Muscle layer of duodenum (tissue), 2 donors: ENCODE results near the gene EPB41L1.
"Not testable (repeated sequence)": the region's sequence is repeated elsewhere in the genome, so short reads cannot be mapped to it uniquely, and the experiment has no call there.

Experiments used
- H3K27ac ChIP-seq: one replicate; pipeline ENCODE4 v1.7.0; 2013; ENCODE audit warnings: mild to moderate bottlenecking, low read length
- H3K27me3 ChIP-seq: one replicate; pipeline ENCODE4 v1.7.0; 2013; ENCODE audit warnings: low read depth, mild to moderate bottlenecking, control low read depth, low read length
- H3K36me3 ChIP-seq, 2 donors: one replicate each; pipeline ENCODE4 v1.7.0; 2013; ENCODE audit warnings: low read length in 2 of 2, control low read depth in 1 of 2, mild to moderate bottlenecking in 1 of 2; ENCODE audit not compliant: insufficient read depth in 2 of 2, control insufficient read depth in 1 of 2
- H3K4me1 ChIP-seq, 2 donors: one replicate each; pipeline ENCODE4 v1.7.0; 2013; ENCODE audit warnings: low read length in 2 of 2, mild to moderate bottlenecking in 2 of 2, control low read depth in 1 of 2, moderate library complexity in 1 of 2; ENCODE audit not compliant: insufficient read depth in 2 of 2, control insufficient read depth in 1 of 2
- H3K4me3 ChIP-seq, 2 donors: one replicate each; pipeline ENCODE4 v1.7.0; 2013; ENCODE audit warnings: low read length in 2 of 2, low read depth in 1 of 2, mild to moderate bottlenecking in 1 of 2
- H3K9me3 ChIP-seq, 2 donors: one replicate each; pipeline ENCODE4 v1.7.0; 2013; ENCODE audit warnings: low read length in 2 of 2, control low read depth in 1 of 2, mild to moderate bottlenecking in 1 of 2; ENCODE audit not compliant: control insufficient read depth in 1 of 2
- donor health status: healthy.

The EPB41L1 gene

GRCh38 chr20:36128463-36129159 lies 25.9 kb upstream of the EPB41L1 start:
- Histone ChIP-seq H3K9me3 (no peaks in the 10 kb centered on the region), H3K36me3 (no peaks in the 10 kb centered on the region), H3K27me3 (no peaks in the 10 kb centered on the region), H3K27ac (no peak overlapping the region), H3K4me3 (no peak overlapping the region), H3K4me1 (no peaks in the 10 kb centered on the region)

- Histone ChIP-seq H3K27me3 (no peaks in the 10 kb centered on the region), H3K4me1 (no peaks in the 10 kb centered on the region), H3K9me3 (no peaks in the 10 kb centered on the region), H3K36me3 (no peaks in the 10 kb centered on the region), H3K27ac (no peak overlapping the region), H3K4me3 (no peak overlapping the region)
These were observed 25.4 kb upstream of the EPB41L1 start for GRCh38 chr20:36129160-36129543.

GRCh38 chr20:36130390-36130789 lies 24.1 kb upstream of the EPB41L1 start:
- H3K9me3 ChIP-seq, result no peaks in the 10 kb centered on the region
- H3K4me1 ChIP-seq, result no peaks in the 10 kb centered on the region
- no peaks in the 10 kb centered on the region for H3K27me3 ChIP-seq
- no peak overlapping the region for H3K4me3 ChIP-seq
- H3K27ac ChIP-seq, result no peak overlapping the region
- no peaks in the 10 kb centered on the region for H3K36me3 ChIP-seq

- H3K4me3 ChIP-seq, result no peak overlapping the region
- H3K36me3 ChIP-seq, result no peaks in the 10 kb centered on the region
- no peaks in the 10 kb centered on the region for H3K9me3 ChIP-seq
- no peaks in the 10 kb centered on the region for H3K27me3 ChIP-seq
- H3K27ac ChIP-seq, result no peak overlapping the region
- no peaks in the 10 kb centered on the region for H3K4me1 ChIP-seq
These were observed 21.7 kb upstream of the EPB41L1 start for GRCh38 chr20:36132802-36133211.

GRCh38 chr20:36133821-36134220 lies 20.7 kb upstream of the EPB41L1 start:
- H3K4me3 ChIP-seq, result no peak overlapping the region
- no peaks in the 10 kb centered on the region for H3K36me3 ChIP-seq
- H3K27ac ChIP-seq, result no peak overlapping the region
- H3K27me3 ChIP-seq, result no peaks in the 10 kb centered on the region
- no peaks in the 10 kb centered on the region for H3K9me3 ChIP-seq
- H3K4me1 ChIP-seq, result peaks cover 0 to 2% of the 10 kb centered on the region in 2 donors

GRCh38 chr20:36135159-36135558 lies 19.4 kb upstream of the EPB41L1 start:
- Histone ChIP-seq H3K9me3 (no peaks in the 10 kb centered on the region), H3K4me1 (peaks cover 0 to 4% of the 10 kb centered on the region in 2 donors), H3K27ac (no peak overlapping the region), H3K4me3 (no peak overlapping the region), H3K27me3 (no peaks in the 10 kb centered on the region), H3K36me3 (no peaks in the 10 kb centered on the region)

GRCh38 chr20:36135821-36136220 lies 18.7 kb upstream of the EPB41L1 start:
- Histone ChIP-seq H3K4me1 (peaks cover 0 to 4% of the 10 kb centered on the region in 2 donors), H3K4me3 (no peak overlapping the region), H3K9me3 (no peaks in the 10 kb centered on the region), H3K27ac (no peak overlapping the region), H3K27me3 (no peaks in the 10 kb centered on the region), H3K36me3 (no peaks in the 10 kb centered on the region)

- not testable (repeated sequence) for H3K27ac ChIP-seq, H3K4me1 ChIP-seq, H3K4me3 ChIP-seq, H3K27me3 ChIP-seq, H3K9me3 ChIP-seq, H3K36me3 ChIP-seq
These were observed 17.2 kb upstream of the EPB41L1 start for GRCh38 chr20:36137313-36137712.

GRCh38 chr20:36141310-36141709 lies 13.2 kb upstream of the EPB41L1 start:
- H3K9me3 ChIP-seq, result no peaks in the 10 kb centered on the region
- H3K4me3 ChIP-seq, result no peak overlapping the region
- H3K36me3 ChIP-seq, result no peaks in the 10 kb centered on the region
- peaks cover 0 to 4% of the 10 kb centered on the region in 2 donors for H3K4me1 ChIP-seq
- H3K27me3 ChIP-seq, result no peaks in the 10 kb centered on the region
- no peak overlapping the region for H3K27ac ChIP-seq

GRCh38 chr20:36144336-36144735 lies 10.2 kb upstream of the EPB41L1 start:
- Histone ChIP-seq H3K36me3 (no peaks in the 10 kb centered on the region), H3K9me3 (no peaks in the 10 kb centered on the region), H3K27ac (no peak overlapping the region), H3K4me3 (no peak overlapping the region), H3K27me3 (no peaks in the 10 kb centered on the region), H3K4me1 (no peaks in the 10 kb centered on the region)

GRCh38 chr20:36145877-36146707 lies 8.4 kb upstream of the EPB41L1 start:
- Histone ChIP-seq H3K27me3 (no peaks in the 10 kb centered on the region), H3K4me1 (no peaks in the 10 kb centered on the region), H3K36me3 (no peaks in the 10 kb centered on the region), H3K27ac (peak overlapping the region; percentile 10), H3K4me3 (no peak overlapping the region), H3K9me3 (no peaks in the 10 kb centered on the region)
